Measurements from ENCODE around the gene TMPRSS13.
"Not testable (repeated sequence)": the region's sequence is repeated elsewhere in the genome, so short reads cannot be mapped to it uniquely, and the experiment has no call there.

TMPRSS13 gene

GRCh38 chr11:117929916-117930570 lies 841 bp upstream of the TMPRSS13 start:
- TF ChIP-seq ZNF274 (IDR thresholded peaks at IDR 0.05; ENCODE audit: low read depth, low read length), result no peak
- no peak overlapping the region for H3K4me3 ChIP-seq (ENCODE audit: low read length)

GRCh38 chr11:117928446-117929141 lies 608 bp downstream of the TMPRSS13 start:
- H3K4me3 ChIP-seq (ENCODE audit: low read length), result no peak overlapping the region
- no peak for TF ChIP-seq ZNF274 (IDR thresholded peaks at IDR 0.05; ENCODE audit: low read depth, low read length)

- TF ChIP-seq ZNF274 (IDR thresholded peaks at IDR 0.05; ENCODE audit: low read depth, low read length), result no peak
- H3K4me3 ChIP-seq (ENCODE audit: low read length), result no peak overlapping the region
Measured at GRCh38 chr11:117927926-117928325, 1.3 kb downstream of the TMPRSS13 start.

- not testable (repeated sequence) for H3K4me3 ChIP-seq (ENCODE audit: low read length)
Measured at GRCh38 chr11:117926166-117926565, 3.0 kb downstream of the TMPRSS13 start.

GRCh38 chr11:117925198-117925925 lies 3.8 kb downstream of the TMPRSS13 start:
- no peak for TF ChIP-seq ZNF274 (IDR thresholded peaks at IDR 0.05; ENCODE audit: low read depth, low read length)

GRCh38 chr11:117924631-117925170 lies 4.5 kb downstream of the TMPRSS13 start:
- no peak for TF ChIP-seq ZNF274 (IDR thresholded peaks at IDR 0.05; ENCODE audit: low read depth, low read length)
- H3K4me3 ChIP-seq (ENCODE audit: low read length), result no peak overlapping the region

More at GRCh38 chr11:117925198-117925925, 3.8 kb downstream of the TMPRSS13 start:
- H3K4me3 ChIP-seq (ENCODE audit: low read length), result no peak overlapping the region

- no peak overlapping the region for H3K4me3 ChIP-seq (ENCODE audit: low read length)
- TF ChIP-seq ZNF274 (IDR thresholded peaks at IDR 0.05; ENCODE audit: low read depth, low read length), result no peak
Measured at GRCh38 chr11:117923773-117924172, 5.4 kb downstream of the TMPRSS13 start.

- no peak for TF ChIP-seq ZNF274 (IDR thresholded peaks at IDR 0.05; ENCODE audit: low read depth, low read length)
- no peak overlapping the region for H3K4me3 ChIP-seq (ENCODE audit: low read length)
Measured at GRCh38 chr11:117923275-117923674, 5.9 kb downstream of the TMPRSS13 start.

- no peak overlapping the region for H3K4me3 ChIP-seq (ENCODE audit: low read length)
- TF ChIP-seq ZNF274 (IDR thresholded peaks at IDR 0.05; ENCODE audit: low read depth, low read length), result no peak
Measured at GRCh38 chr11:117921893-117922292, 7.3 kb downstream of the TMPRSS13 start.

GRCh38 chr11:117921456-117921855 lies 7.7 kb downstream of the TMPRSS13 start:
- no peak overlapping the region for H3K4me3 ChIP-seq (ENCODE audit: low read length)
- no peak for TF ChIP-seq ZNF274 (IDR thresholded peaks at IDR 0.05; ENCODE audit: low read depth, low read length)

- TF ChIP-seq ZNF274 (IDR thresholded peaks at IDR 0.05; ENCODE audit: low read depth, low read length), result no peak
- H3K4me3 ChIP-seq (ENCODE audit: low read length), result no peak overlapping the region
Measured at GRCh38 chr11:117919781-117920221, 9.4 kb downstream of the TMPRSS13 start.

GRCh38 chr11:117919341-117919740 lies 9.9 kb downstream of the TMPRSS13 start:
- no peak overlapping the region for H3K4me3 ChIP-seq (ENCODE audit: low read length)
- no peak for TF ChIP-seq ZNF274 (IDR thresholded peaks at IDR 0.05; ENCODE audit: low read depth, low read length)

GRCh38 chr11:117918366-117919255 lies 10.6 kb downstream of the TMPRSS13 start:
- TF ChIP-seq ZNF274 (IDR thresholded peaks at IDR 0.05; ENCODE audit: low read depth, low read length), result no peak
- no peak overlapping the region for H3K4me3 ChIP-seq (ENCODE audit: low read length)

Measured in GM08714 (cell line).